K562 (cell line): ENCODE measurements around the gene SEC23A. TPM values are rescaled to one million over a fixed set of nuclear protein-coding genes. Genes with fewer than 3 reads are reported as not detected.

Experiments used
- GABPA ChIP-seq: fragments of 200-800 bp; sonication (Bioruptor generic); conservative IDR thresholded peaks from 2 replicates; pipeline ENCODE4 v1.6.1; 2016; ENCODE audit warnings: low read depth, missing genetic modification characterization, missing compliant biosample characterization
- LCOR ChIP-seq: sonication (generic); formaldehyde crosslinking; IDR thresholded peaks from 2 replicates; pipeline ENCODE4 v1.8.0; 2022; ENCODE audit warnings: mild to moderate bottlenecking, missing genetic modification reagents
- MCM7 ChIP-seq, 2 experiments: fragments of 450-650 bp; IDR thresholded peaks; 2 replicates each; pipeline ENCODE4 v1.6.1; 2016 to 2018
- MYC ChIP-seq, 2 experiments: fragments of 250-450 bp in 1 of 2; sonication (Bioruptor Pico) in 1 of 2; IDR thresholded peaks; 2 replicates each; pipeline versions ENCODE4 v1.5.1 to v1.6.1; 2012 to 2021; ENCODE audit warnings: low read depth in 2 of 2, borderline replicate concordance in 1 of 2, improper control_type of control experiment in 1 of 2, low read length in 1 of 2, mild to moderate bottlenecking in 1 of 2, moderate library complexity in 1 of 2
- PHF20 ChIP-seq: fragments of 450-650 bp; IDR thresholded peaks from 2 replicates; pipeline ENCODE4 v1.6.1; 2018; ENCODE audit not compliant: partially characterized antibody
- POLR2G ChIP-seq: fragments of 200-400 bp; formaldehyde crosslinking; IDR thresholded peaks from 2 replicates; pipeline ENCODE4 v1.6.1; 2017; ENCODE audit warnings: low read depth, mild to moderate bottlenecking, antibody characterized with exemption, low read length, moderate library complexity
- ZBTB40 ChIP-seq, 2 experiments: fragments of 450-650 bp in 1 of 2; sonication (generic) in 1 of 2; formaldehyde crosslinking in 1 of 2; IDR thresholded peaks; 2 replicates each; pipeline versions ENCODE4 v1.7.1 to v1.9.0; 2016 to 2022; ENCODE audit warnings: inconsistent platforms in 1 of 2, mild to moderate bottlenecking in 1 of 2, missing genetic modification reagents in 1 of 2
- ZBTB5 ChIP-seq: fragments of 450-650 bp; IDR thresholded peaks from 2 replicates; pipeline ENCODE4 v1.6.1; 2017; ENCODE audit warnings: antibody characterized with exemption
- ZNF124 ChIP-seq: sonication (generic); formaldehyde crosslinking; IDR thresholded peaks from 2 replicates; pipeline ENCODE4 v1.8.1; 2022; ENCODE audit warnings: missing genetic modification reagents
- ZSCAN29 ChIP-seq: fragments of 450-650 bp; IDR thresholded peaks from 2 replicates; pipeline ENCODE4 v1.6.1; 2017
- polyA plus RNA-seq, 8 experiments: library from polyadenylated mRNA; depleted of rRNA in 4 of 8; stranded (reverse) in 5 of 8; unstranded in 3 of 8; fragments of >200 nt; fragmentation: Nextera tagmentation in 2 of 8; fragmentation: Illumina TruSeq in 1 of 8; extraction: Ambion mirVana in 2 of 8; extraction: Trizol in 1 of 8; gene quantifications; 2 replicates each; pipeline versions ENCODE4 v1.2.1 to v1.2.3, GENCODE V29; 2011 to 2014; ENCODE audit warnings: inconsistent platforms in 1 of 8, missing spikeins in 1 of 8
- total RNA-seq, 7 experiments: library from RNA; depleted of rRNA in 6 of 7; stranded (reverse); fragments of >200 nt in 6 of 7; fragmentation: Illumina TruSeq in 2 of 7; extraction: Trizol in 2 of 7; gene quantifications; 2 replicates each; pipeline versions ENCODE4 v1.2.1 to v1.2.3, GENCODE V29; 2011 to 2021; ENCODE audit warnings: low replicate concordance in 1 of 7
- TF ChIP-seq, protein P1 (sequence below): fragments of 200-800 bp; sonication (Bioruptor generic); IDR thresholded peaks from 2 replicates; pipeline ENCODE4 v1.6.1; 2017; ENCODE audit warnings: missing genetic modification characterization, missing compliant biosample characterization

Gene SEC23A
- total and polyA plus RNA-seq, 9 of the 15 experiments (the other 6 are each of a cell fraction or from before 2014, with no cell fraction given): 5.5 to 47.0 (median 14.5) TPM

DNA sequence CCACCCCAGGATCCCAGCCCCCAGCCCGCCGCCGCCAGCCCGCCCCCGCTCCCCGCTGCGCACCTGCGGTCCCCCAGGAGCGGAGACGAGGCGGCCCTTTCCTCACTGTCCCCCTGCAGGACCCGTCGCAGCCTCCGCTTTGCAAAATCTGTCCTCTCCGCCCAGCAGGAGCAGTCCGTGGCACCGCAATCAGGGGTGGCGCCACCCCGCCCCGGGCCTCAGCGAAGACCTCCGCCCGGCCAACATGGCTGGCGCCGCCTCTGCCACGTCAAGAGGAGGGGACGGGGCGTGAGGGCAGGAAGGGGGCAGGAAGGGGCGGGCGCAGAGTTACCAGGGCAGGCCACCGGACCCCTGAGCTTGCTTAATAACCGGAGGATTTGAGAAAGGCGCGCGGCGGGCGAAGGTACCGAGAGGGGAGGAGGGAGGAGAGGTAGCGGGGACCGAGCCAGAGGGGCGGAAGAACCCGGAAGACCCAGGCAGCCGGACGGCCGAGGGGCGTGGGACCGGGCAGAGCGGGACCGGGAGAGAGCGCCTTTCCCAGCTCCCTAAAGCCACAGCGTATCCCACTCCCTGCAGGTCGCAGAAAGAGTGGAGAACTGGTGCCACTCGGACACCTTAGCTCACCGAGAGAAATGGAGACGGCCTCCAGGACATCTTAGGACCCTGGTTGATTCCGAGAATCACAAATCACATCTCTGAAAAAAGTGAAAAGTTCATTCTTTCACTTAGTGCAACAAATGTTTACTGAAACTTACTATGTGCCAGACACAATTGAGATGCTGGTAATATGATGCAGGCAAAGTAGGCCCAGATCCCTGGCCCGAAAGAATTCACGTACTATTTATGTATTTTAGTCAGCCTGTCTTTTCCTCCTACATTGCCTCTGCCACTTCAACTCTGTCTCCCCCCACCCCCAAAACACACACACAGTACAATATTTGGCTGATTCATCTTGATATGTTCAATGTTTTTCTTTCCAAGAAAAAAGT is at the start of gene SEC23A (continued):
- TF ChIP-seq ZBTB40 (IDR thresholded peaks at IDR 0.05) (peak; percentile 85), ZBTB40 (CRISPR knock-in tag; IDR thresholded peaks at IDR 0.05) (no peak), POLR2G (peak; percentile 90), MCM7 (IDR thresholded peaks at IDR 0.05) (no peak), LCOR (0 out of 2 replicates have a peak, but pooled peaks have one; percentile 36), MYC (IDR thresholded peaks at IDR 0.05; ENCODE audit: low read depth, low read length) (0 out of 2 replicates have a peak, but pooled peaks have one; percentile 51), MYC (CRISPR knock-in tag; IDR thresholded peaks at IDR 0.05; ENCODE audit: borderline replicate concordance, low read depth) (no peak), ZSCAN29 (no peak), GABPA (tag) (peak; percentile 82), PHF20 (peak; percentile 76), ZNF124 (CRISPR knock-in tag) (no peak), ZBTB5 (no peak)
- TF ChIP-seq, protein P1, sequence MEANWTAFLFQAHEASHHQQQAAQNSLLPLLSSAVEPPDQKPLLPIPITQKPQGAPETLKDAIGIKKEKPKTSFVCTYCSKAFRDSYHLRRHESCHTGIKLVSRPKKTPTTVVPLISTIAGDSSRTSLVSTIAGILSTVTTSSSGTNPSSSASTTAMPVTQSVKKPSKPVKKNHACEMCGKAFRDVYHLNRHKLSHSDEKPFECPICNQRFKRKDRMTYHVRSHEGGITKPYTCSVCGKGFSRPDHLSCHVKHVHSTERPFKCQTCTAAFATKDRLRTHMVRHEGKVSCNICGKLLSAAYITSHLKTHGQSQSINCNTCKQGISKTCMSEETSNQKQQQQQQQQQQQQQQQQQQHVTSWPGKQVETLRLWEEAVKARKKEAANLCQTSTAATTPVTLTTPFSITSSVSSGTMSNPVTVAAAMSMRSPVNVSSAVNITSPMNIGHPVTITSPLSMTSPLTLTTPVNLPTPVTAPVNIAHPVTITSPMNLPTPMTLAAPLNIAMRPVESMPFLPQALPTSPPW (CRISPR knock-in tag): peak; percentile 76
